Stomach (tissue), 9 donors: Measurements from ENCODE around the gene CGN. TPM values are rescaled to one million over a fixed set of nuclear protein-coding genes. Genes with fewer than 3 reads are reported as not detected.

ENCODE experiments used
- DNase-seq, 2 donors: peaks; one replicate each; pipeline versions ENCODE4 v3.0.0 to v3.0.0-alpha.2; 2013 to 2019
- H3K27ac ChIP-seq, 5 donors: fragments of 200-600 bp in 4 of 5; sonication (generic) in 4 of 5; one replicate each; pipeline ENCODE4 v1.5.1; 2013 to 2019; ENCODE audit warnings: mild to moderate bottlenecking in 1 of 5, moderate library complexity in 1 of 5
- H3K27me3 ChIP-seq, 3 donors: fragments of 200-600 bp; sonication (generic); one replicate each; pipeline ENCODE4 v1.5.1; 2017 to 2019; ENCODE audit warnings: mixed run types in 1 of 3
- H3K36me3 ChIP-seq, 4 donors: fragments of 200-600 bp; sonication (generic); 1 replicate in 3 of 4; 2 replicates in 1 of 4; pipeline ENCODE4 v1.5.1; 2016 to 2019
- H3K4me1 ChIP-seq, 4 donors: fragments of 200-600 bp; sonication (generic); one replicate each; pipeline ENCODE4 v1.5.1; 2016 to 2019
- H3K4me3 ChIP-seq, 4 donors: fragments of 200-600 bp; sonication (generic) in 3 of 4; one replicate each; pipeline ENCODE4 v1.5.1; 2016 to 2019; ENCODE audit warnings: mild to moderate bottlenecking in 1 of 4
- H3K9me3 ChIP-seq, 4 donors: fragments of 200-600 bp; sonication (generic); one replicate each; pipeline ENCODE4 v1.5.1; 2016 to 2019
- EP300 ChIP-seq: sonication (generic); formaldehyde crosslinking; IDR thresholded peaks from one replicate; pipeline ENCODE4 v1.6.1; 2017; ENCODE audit warnings: antibody characterized with exemption
- POLR2A ChIP-seq, 4 donors: fragments of 450-650 bp; IDR thresholded peaks; one replicate each; pipeline ENCODE4 v1.6.1; 2016; ENCODE audit warnings: antibody characterized with exemption in 4 of 4, control low read depth in 2 of 4, mild to moderate bottlenecking in 1 of 4, moderate library complexity in 1 of 4
- POLR2AphosphoS5 ChIP-seq, 3 donors: sonication (generic); formaldehyde crosslinking; IDR thresholded peaks; one replicate each; pipeline ENCODE4 v1.6.1; 2016; ENCODE audit warnings: antibody characterized with exemption in 3 of 3
- WGBS, 5 donors: extraction: QIAGEN DNeasy Blood & Tissue Kit in 3 of 5; methylation state at CpG; one replicate each; pipeline versions ENCODE4 v1.1.5 to v1.1.7; 2013 to 2018; 5-methylcytosine and 5-hydroxymethylcytosine counted together
- intact Hi-C: fragments of 100-400 bp; cut with DNase I; formaldehyde crosslinking; loops from one replicate; pipeline ENCODE4 v1.15.1; 2023; ENCODE audit warnings: low total_unique reads
- polyA plus RNA-seq, 3 donors: library from polyadenylated mRNA; stranded (reverse); fragments of 200-250 nt; gene quantifications; one replicate each; pipeline ENCODE4 v1.2.3, GENCODE V29; 2013
- total RNA-seq, 5 donors: library from RNA; depleted of rRNA; stranded (reverse); fragments of >200 nt; gene quantifications; one replicate each; pipeline versions ENCODE4 v1.1.0 to v1.2.3, GENCODE V29; 2014 to 2016
- TF ChIP-seq, protein P1 (sequence below), 7 experiments: fragments of 450-650 bp in 4 of 7; fragments of 200-600 bp in 3 of 7; sonication (generic) in 3 of 7; IDR thresholded peaks; one replicate each; pipeline ENCODE4 v1.5.1; 2016 to 2019; ENCODE audit warnings: antibody characterized with exemption in 7 of 7, control low read depth in 2 of 7, mild to moderate bottlenecking in 1 of 7
- donor health status: healthy with polysubstance abuse.
- donor health status: Bipolar disorder and iron deficiency.
- donor health status: healthy.

Gene CGN
- total and polyA plus RNA-seq, 8 donors, result 14.0 to 137 (median 26.7) TPM

DNA sequence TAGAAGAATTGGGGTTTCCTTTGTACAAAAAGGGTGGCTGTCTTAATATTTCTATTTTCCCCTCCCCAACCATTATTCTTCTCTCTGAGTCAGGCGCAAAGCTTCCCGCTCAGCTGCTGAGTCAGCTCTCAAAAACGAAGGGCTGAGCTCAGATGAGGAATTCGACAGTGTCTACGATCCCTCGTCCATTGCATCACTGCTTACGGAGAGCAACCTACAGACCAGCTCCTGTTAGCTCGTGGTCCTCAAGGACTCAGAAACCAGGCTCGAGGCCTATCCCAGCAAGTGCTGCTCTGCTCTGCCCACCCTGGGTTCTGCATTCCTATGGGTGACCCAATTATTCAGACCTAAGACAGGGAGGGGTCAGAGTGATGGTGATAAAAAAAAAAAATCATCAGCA is 25.9 kb downstream of the CGN start:
- no peaks in the 10 kb centered on the region for H3K9me3 ChIP-seq
- TF ChIP-seq POLR2AphosphoS5 (IDR thresholded peaks at IDR 0.05) (no peak), EP300 (no peak)
- TF ChIP-seq, protein P1, sequence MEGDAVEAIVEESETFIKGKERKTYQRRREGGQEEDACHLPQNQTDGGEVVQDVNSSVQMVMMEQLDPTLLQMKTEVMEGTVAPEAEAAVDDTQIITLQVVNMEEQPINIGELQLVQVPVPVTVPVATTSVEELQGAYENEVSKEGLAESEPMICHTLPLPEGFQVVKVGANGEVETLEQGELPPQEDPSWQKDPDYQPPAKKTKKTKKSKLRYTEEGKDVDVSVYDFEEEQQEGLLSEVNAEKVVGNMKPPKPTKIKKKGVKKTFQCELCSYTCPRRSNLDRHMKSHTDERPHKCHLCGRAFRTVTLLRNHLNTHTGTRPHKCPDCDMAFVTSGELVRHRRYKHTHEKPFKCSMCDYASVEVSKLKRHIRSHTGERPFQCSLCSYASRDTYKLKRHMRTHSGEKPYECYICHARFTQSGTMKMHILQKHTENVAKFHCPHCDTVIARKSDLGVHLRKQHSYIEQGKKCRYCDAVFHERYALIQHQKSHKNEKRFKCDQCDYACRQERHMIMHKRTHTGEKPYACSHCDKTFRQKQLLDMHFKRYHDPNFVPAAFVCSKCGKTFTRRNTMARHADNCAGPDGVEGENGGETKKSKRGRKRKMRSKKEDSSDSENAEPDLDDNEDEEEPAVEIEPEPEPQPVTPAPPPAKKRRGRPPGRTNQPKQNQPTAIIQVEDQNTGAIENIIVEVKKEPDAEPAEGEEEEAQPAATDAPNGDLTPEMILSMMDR (IDR thresholded peaks at IDR 0.05), result no peak
- H3K4me3 ChIP-seq, result no peak overlapping the region
- intact Hi-C loops, result no loop called here
- H3K27me3 ChIP-seq, result no peaks in the 10 kb centered on the region
- WGBS, 5 donors, result 81 to 92% (median 87%) methylated on average over 9 of the region's 9 CpGs
- no peak for DNase-seq
- peak overlapping the region in 2 of 5 donors; percentile 6 to 44 for H3K27ac ChIP-seq
- H3K36me3 ChIP-seq, result peaks cover 4 to 59% (median 50%) of the 10 kb centered on the region in 4 donors
- peaks cover 15 to 29% (median 25%) of the 10 kb centered on the region in 4 donors for H3K4me1 ChIP-seq

DNA sequence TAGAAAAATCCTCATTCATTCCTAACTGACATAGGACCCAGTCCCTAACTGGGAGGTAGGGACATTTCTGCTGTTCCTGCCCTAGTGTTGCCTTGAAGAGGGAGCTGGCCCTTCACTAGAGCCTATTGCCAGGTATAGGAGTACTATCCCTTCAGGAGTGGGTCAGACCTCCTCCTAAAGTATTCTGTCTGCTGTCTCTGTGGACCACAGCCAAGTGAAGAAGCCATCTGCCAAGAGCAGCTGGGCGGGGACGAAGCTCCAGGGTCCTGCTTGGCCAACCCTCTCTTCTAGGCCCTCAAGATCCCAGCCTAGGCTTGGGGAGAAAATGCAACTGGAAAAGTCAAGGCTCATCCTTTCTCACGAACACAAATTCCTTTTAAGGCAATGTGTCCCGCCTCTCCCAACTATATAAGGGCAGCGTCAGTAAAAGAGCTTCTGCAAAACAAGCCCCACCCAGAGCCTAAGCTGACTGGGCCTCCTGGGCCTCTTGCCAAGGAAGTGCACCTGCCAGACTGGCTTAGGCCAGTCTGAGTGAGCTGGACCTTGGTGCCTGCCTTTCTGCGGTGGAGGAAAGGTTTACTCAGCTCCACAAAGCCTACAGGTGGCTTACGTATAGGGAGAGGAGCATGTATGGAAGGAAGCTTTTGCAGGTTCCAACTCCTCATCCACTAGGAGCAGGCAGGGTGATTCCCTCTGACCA is 28.3 kb downstream of the CGN start:
- intact Hi-C loops, result no loop called here
- 10 to 28% (median 16%) methylated on average over 6 to 7 of the region's 7 CpGs for WGBS, 5 donors
- peaks cover 4 to 36% (median 28%) of the 10 kb centered on the region in 4 donors for H3K36me3 ChIP-seq

DNA sequence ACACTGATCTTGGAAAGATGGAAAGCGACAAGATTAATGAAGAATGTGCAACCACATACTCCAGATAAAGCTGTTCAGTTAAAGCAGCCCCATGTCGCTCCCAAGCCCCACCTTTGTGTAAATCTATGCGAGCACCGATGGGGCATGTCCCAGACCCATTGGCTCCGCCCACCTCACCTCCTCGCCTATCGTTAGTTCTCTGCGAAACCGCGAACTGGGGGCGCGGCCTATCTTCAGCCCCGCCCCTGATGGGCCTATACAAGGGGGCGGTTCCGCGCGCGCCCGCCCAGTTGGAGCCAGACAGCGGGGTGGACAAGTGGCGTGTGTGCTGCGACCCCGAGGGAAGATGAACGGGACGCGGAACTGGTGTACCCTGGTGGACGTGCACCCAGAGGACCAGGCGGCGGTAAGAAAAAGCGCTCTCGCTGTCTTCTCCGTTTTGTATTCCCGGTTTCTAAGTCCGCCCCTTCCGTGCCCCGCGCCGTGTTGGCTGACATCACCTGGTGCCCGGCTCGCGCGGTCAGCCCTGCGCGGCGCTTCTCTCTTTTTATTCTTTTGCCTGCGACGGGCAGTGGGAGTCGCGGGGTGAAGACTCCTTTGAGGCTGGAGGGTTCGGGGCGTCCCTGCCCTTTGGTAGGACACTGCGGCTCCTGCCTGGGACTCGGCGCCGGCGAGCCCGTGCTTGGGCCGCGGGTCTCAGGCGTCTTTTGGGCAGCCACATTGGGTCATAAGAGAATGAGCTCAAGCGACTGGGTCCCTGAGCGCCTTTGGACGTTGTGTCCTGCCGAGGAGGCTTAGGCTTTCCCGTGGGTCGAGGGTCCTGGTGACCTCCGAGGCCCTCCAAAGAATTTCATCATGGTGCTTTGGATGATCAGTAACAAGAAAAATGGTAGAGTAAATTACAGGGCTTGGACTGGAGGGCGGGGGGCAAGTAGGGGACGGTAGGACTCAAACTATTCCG is 29.1 kb downstream of the CGN start, which contains the start of gene TUFT1:
TUFT1 (plus strand) TSS at position 289 of the 961 bp plus-strand sequence; CDS start at position 347, 58 bp downstream.
- peak within 1 kb of the TSS; percentile 84 to 93 (median 89) for H3K27ac ChIP-seq
- H3K4me3 ChIP-seq, result peak within 1 kb of the TSS; percentile 53 to 63 (median 58)
- no peaks in the 10 kb centered on the region for H3K27me3 ChIP-seq
- peaks cover 4 to 31% (median 27%) of the 10 kb centered on the region in 4 donors for H3K36me3 ChIP-seq
- TF ChIP-seq, protein P1 (IDR thresholded peaks at IDR 0.05), result no peak
- peak in 2 of 4 donors; percentile 63 to 88 for TF ChIP-seq POLR2A (IDR thresholded peaks at IDR 0.05)
- TF ChIP-seq EP300, result no peak
- peak; percentile 81 to 94 (median 94) for TF ChIP-seq POLR2AphosphoS5 (IDR thresholded peaks at IDR 0.05)
- peak; percentile 98 for DNase-seq
- intact Hi-C loops, result no loop called here
- 1 to 2% (median 1%) methylated on average over 45 to 70 of the region's 70 CpGs for WGBS, 5 donors
- H3K9me3 ChIP-seq, result no peaks in the 10 kb centered on the region
- peaks cover 23 to 39% (median 37%) of the 10 kb centered on the region in 4 donors for H3K4me1 ChIP-seq

More for the DNA sequence above, 28.3 kb downstream of the CGN start:
- peak overlapping the region; percentile 53 to 63 (median 58) for H3K4me3 ChIP-seq
- DNase-seq, result peak; percentile 95 to 97
- peaks cover 23 to 39% (median 37%) of the 10 kb centered on the region in 4 donors for H3K4me1 ChIP-seq
- H3K27me3 ChIP-seq, result no peaks in the 10 kb centered on the region
- TF ChIP-seq EP300, result no peak
- peak in 2 of 3 donors; percentile 81 to 93 for TF ChIP-seq POLR2AphosphoS5 (IDR thresholded peaks at IDR 0.05)
- H3K9me3 ChIP-seq, result no peaks in the 10 kb centered on the region
- peak overlapping the region; percentile 84 to 93 (median 89) for H3K27ac ChIP-seq

DNA sequence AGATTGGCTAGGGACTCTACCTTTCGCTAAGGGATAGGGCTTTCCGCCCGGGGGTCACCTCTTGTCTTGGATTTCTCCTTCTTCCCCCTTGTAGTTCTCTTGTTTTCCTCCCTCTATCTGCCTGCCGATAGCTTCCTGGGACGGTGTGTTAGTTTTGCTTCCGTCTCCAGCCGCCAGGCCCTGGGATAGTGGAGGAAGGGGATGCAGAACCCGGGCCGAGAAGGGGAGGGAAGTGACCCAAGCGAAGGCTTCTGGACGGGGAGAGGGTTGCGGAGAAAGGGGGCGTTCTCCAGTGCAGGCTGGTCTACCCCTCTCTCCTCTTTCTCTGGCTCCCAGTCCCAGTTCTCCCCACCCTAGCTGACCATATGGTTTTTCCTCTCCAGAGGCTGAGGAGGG is 29.8 kb downstream of the CGN start:
- H3K27ac ChIP-seq, result peak overlapping the region; percentile 84 to 93 (median 89)
- H3K4me1 ChIP-seq, result peaks cover 23 to 41% (median 37%) of the 10 kb centered on the region in 4 donors
- peak; percentile 35 to 69 for DNase-seq
- intact Hi-C loops, result no loop called here
- TF ChIP-seq POLR2A (IDR thresholded peaks at IDR 0.05) (no peak), POLR2AphosphoS5 (IDR thresholded peaks at IDR 0.05) (peak in 1 of 3 donors; percentile 8), EP300 (no peak)
- TF ChIP-seq, protein P1 (IDR thresholded peaks at IDR 0.05), result peak in 1 of 7 experiments; percentile 6
- peaks cover 4 to 24% (median 21%) of the 10 kb centered on the region in 4 donors for H3K36me3 ChIP-seq
- 13 to 20% (median 15%) methylated on average over 13 of the region's 13 CpGs for WGBS, 5 donors
- H3K27me3 ChIP-seq, result no peaks in the 10 kb centered on the region
- no peaks in the 10 kb centered on the region for H3K9me3 ChIP-seq
- H3K4me3 ChIP-seq, result peak overlapping the region; percentile 53 to 63 (median 58)
